Lung microvascular endothelial cell (primary cell): ENCODE measurements around the gene SLC35G3. TPM values are rescaled to one million over a fixed set of nuclear protein-coding genes. Genes with fewer than 3 reads are reported as not detected.

ENCODE experiments used
- total RNA-seq: library from RNA; depleted of rRNA; stranded (reverse); fragments of >200 nt; gene quantifications from 2 replicates; pipeline ENCODE4 v1.2.1, GENCODE V29; 2014

Gene SLC35G3
- total RNA-seq, 1 donor from 2014 or later: not detected

Other genes with a start within 250 kb of the SLC35G3 start
- gene CCT6B, start 232.9 kb downstream of the SLC35G3 start, total RNA-seq: 0.20 and 0.44 TPM in 2 replicates
- gene ZNF830, start 232.9 kb downstream of the SLC35G3 start, total RNA-seq: 7.8 and 13.9 TPM in 2 replicates
- 13.5 and 17.3 TPM in 2 replicates for gene LIG3, start 213.9 kb downstream of the SLC35G3 start, total RNA-seq
- gene RFFL, start 130.7 kb downstream of the SLC35G3 start, total RNA-seq: 3.6 and 6.5 TPM in 2 replicates
- gene RAD51D, start 74.5 kb downstream of the SLC35G3 start, total RNA-seq: 6.0 and 7.4 TPM in 2 replicates
- not detected in 2 replicates for gene FNDC8, start 72.8 kb downstream of the SLC35G3 start, total RNA-seq
- 9.9 and 12.2 TPM in 2 replicates for gene NLE1, start 52.1 kb downstream of the SLC35G3 start, total RNA-seq
- not detected in 2 replicates for gene UNC45B, start 46.6 kb downstream of the SLC35G3 start, total RNA-seq
- gene SLFN5, start 48.7 kb upstream of the SLC35G3 start, total RNA-seq: 16.3 TPM in 2 replicates
- gene SLFN11, start 179.2 kb upstream of the SLC35G3 start, total RNA-seq: 28.3 and 55.6 TPM in 2 replicates
- gene SLFN12, start 238.1 kb upstream of the SLC35G3 start, total RNA-seq: 25.9 and 50.4 TPM in 2 replicates